SK-N-SH (cell line): ENCODE results near the gene CFI. TPM values are rescaled to one million over a fixed set of nuclear protein-coding genes. Genes with fewer than 3 reads are reported as not detected.

Source experiments
- CTCF ChIA-PET: fragments of 300-600, 350-600 bp; formaldehyde crosslinking; extraction: SDS; loops from one replicate; lab custom pipeline; 2021; lab: Yijun Ruan, JAX
- POLR2A ChIA-PET: fragments of 350-600 bp; sonication (Branson Sonifier 250); formaldehyde crosslinking; extraction: SDS; loops from one replicate; lab custom pipeline; 2020; ENCODE audit warnings: antibody characterized with exemption, inconsistent platforms; lab: Yijun Ruan, JAX
- DNase-seq: peaks from one replicate; pipeline ENCODE4 v3.0.0; 2012
- H2AFZ ChIP-seq: fragments of 200-600 bp; sonication (generic); 2 replicates; pipeline ENCODE4 v1.8.1; 2016; ENCODE audit warnings: antibody characterized with exemption, mild to moderate bottlenecking, low read depth
- H3F3A ChIP-seq: fragments of 200-600 bp; sonication (generic); replicated peaks from 2 replicates; pipeline ENCODE3; 2016; ENCODE audit warnings: antibody characterized with exemption, mild to moderate bottlenecking; ENCODE audit not compliant: insufficient read depth
- H3K27ac ChIP-seq, 2 experiments: fragments of 200-500 bp in 1 of 2; fragments of 200-600 bp in 1 of 2; sonication (Bioruptor generic) in 1 of 2; sonication (generic), shearing (Covaris generic) in 1 of 2; 2 replicates each; pipeline versions ENCODE4 v1.5.1 to v1.6.1; 2014 to 2016; ENCODE audit warnings: low read depth in 2 of 2, inconsistent platforms in 1 of 2, low read length in 1 of 2, mild to moderate bottlenecking in 1 of 2, mixed read lengths in 1 of 2
- H3K27me3 ChIP-seq: fragments of 200-600 bp; sonication (generic), shearing (Covaris generic); 2 replicates; pipeline ENCODE4 v1.6.1; 2016; ENCODE audit warnings: mixed run types; ENCODE audit not compliant: insufficient read depth
- H3K36me3 ChIP-seq, 2 experiments: fragments of 200-500 bp in 1 of 2; fragments of 200-600 bp in 1 of 2; sonication (Bioruptor generic) in 1 of 2; sonication (generic) in 1 of 2; replicated peaks in 1 of 2; 2 replicates each; pipeline versions ENCODE3 to v1.5.1; 2014 to 2016; ENCODE audit warnings: low read length in 1 of 2, mild to moderate bottlenecking in 1 of 2; ENCODE audit not compliant: insufficient read depth in 2 of 2, control insufficient read depth in 1 of 2
- H3K4me1 ChIP-seq, 2 experiments: fragments of 200-500 bp in 1 of 2; fragments of 200-600 bp in 1 of 2; sonication (Bioruptor generic) in 1 of 2; sonication (generic), shearing (Covaris generic) in 1 of 2; 2 replicates each; pipeline versions ENCODE4 v1.5.1 to v1.6.1; 2014 to 2016; ENCODE audit warnings: low read depth in 1 of 2, low read length in 1 of 2, mixed run types in 1 of 2; ENCODE audit not compliant: insufficient read depth in 2 of 2, control insufficient read depth in 1 of 2
- H3K4me2 ChIP-seq: fragments of 200-600 bp; sonication (generic), shearing (Covaris generic); 2 replicates; pipeline ENCODE4 v1.6.1; 2017; ENCODE audit warnings: mixed run types
- H3K4me3 ChIP-seq, 2 experiments: fragments of 200-500 bp in 1 of 2; fragments of 200-600 bp in 1 of 2; sonication (Bioruptor generic) in 1 of 2; sonication (generic), shearing (Covaris generic) in 1 of 2; 2 replicates each; pipeline versions ENCODE4 v1.5.1 to v1.8.1; 2014 to 2016; ENCODE audit warnings: low read depth in 2 of 2, inconsistent platforms in 1 of 2, low read length in 1 of 2, mild to moderate bottlenecking in 1 of 2, mixed read lengths in 1 of 2, moderate library complexity in 1 of 2
- H3K79me2 ChIP-seq: fragments of 200-600 bp; sonication (generic); 2 replicates; pipeline ENCODE4 v1.8.1; 2017; ENCODE audit warnings: mild to moderate bottlenecking; ENCODE audit not compliant: insufficient read depth
- H3K9ac ChIP-seq: fragments of 200-600 bp; sonication (generic); 2 replicates; pipeline ENCODE4 v1.6.1; 2017; ENCODE audit warnings: mixed run types
- H3K9me2 ChIP-seq: fragments of 200-600 bp; sonication (generic); 2 replicates; pipeline ENCODE4 v1.6.1; 2017; ENCODE audit warnings: mixed run types
- H3K9me3 ChIP-seq: fragments of 200-600 bp; sonication (generic); 2 replicates; pipeline ENCODE4 v1.6.1; 2017; ENCODE audit warnings: mixed run types, mild to moderate bottlenecking, moderate library complexity
- H4K20me1 ChIP-seq: fragments of 200-600 bp; sonication (generic); 2 replicates; pipeline ENCODE4 v1.6.1; 2017; ENCODE audit warnings: mild to moderate bottlenecking, mixed run types; ENCODE audit not compliant: insufficient read depth
- EP300 ChIP-seq, 2 experiments: IDR thresholded peaks; 2 replicates each; pipeline versions ENCODE4 v1.4.0 to v1.6.1; 2012; ENCODE audit warnings: borderline replicate concordance in 1 of 2, low read depth in 1 of 2, low read length in 1 of 2
- EZH2phosphoT487 ChIP-seq: fragments of 200-600 bp; sonication (generic); IDR thresholded peaks from 2 replicates; pipeline ENCODE4 v1.6.1; 2017; ENCODE audit warnings: low read depth, mixed run types, mild to moderate bottlenecking, antibody characterized with exemption, moderate library complexity, borderline replicate concordance
- FOXJ3 ChIP-seq: sonication (generic); formaldehyde crosslinking; IDR thresholded peaks from 2 replicates; pipeline ENCODE4 v1.5.1; 2020; ENCODE audit warnings: mild to moderate bottlenecking, missing genetic modification reagents
- FOXM1 ChIP-seq: IDR thresholded peaks from 2 replicates; pipeline ENCODE4 v1.4.0; 2012; ENCODE audit warnings: low read depth, mild to moderate bottlenecking
- GATA2 ChIP-seq: sonication (generic); formaldehyde crosslinking; IDR thresholded peaks from 2 replicates; pipeline ENCODE4 v1.5.0; 2020; ENCODE audit warnings: mild to moderate bottlenecking, missing genetic modification reagents
- MXI1 ChIP-seq: IDR thresholded peaks from 2 replicates; pipeline ENCODE4 v1.6.1; 2012; ENCODE audit warnings: mild to moderate bottlenecking, low read depth, low read length, improper control_type of control experiment
- NFIC ChIP-seq: IDR thresholded peaks from 2 replicates; pipeline ENCODE4 v1.4.0; 2012; ENCODE audit warnings: borderline replicate concordance
- NRF1 ChIP-seq: IDR thresholded peaks from 2 replicates; pipeline ENCODE4 v1.6.1; 2012; ENCODE audit warnings: low read depth, mild to moderate bottlenecking, low read length
- POLR2AphosphoS5 ChIP-seq: IDR thresholded peaks from 2 replicates; pipeline ENCODE4 v1.6.1; 2012; ENCODE audit warnings: low read depth, low read length
- RAD21 ChIP-seq: IDR thresholded peaks from 2 replicates; pipeline ENCODE4 v1.6.1; 2012; ENCODE audit warnings: mild to moderate bottlenecking, low read length
- RCOR1 ChIP-seq: fragments of 150-350 bp; IDR thresholded peaks from 2 replicates; pipeline ENCODE4 v1.6.1; 2017; ENCODE audit warnings: antibody characterized with exemption, low read length
- RFX5 ChIP-seq: IDR thresholded peaks from 2 replicates; pipeline ENCODE4 v1.6.1; 2012; ENCODE audit warnings: mild to moderate bottlenecking, improper control_type of control experiment, low read length
- SIN3A ChIP-seq: IDR thresholded peaks from 2 replicates; pipeline ENCODE4 v1.6.1; 2012; ENCODE audit warnings: low read depth, mild to moderate bottlenecking, low read length, moderate library complexity, borderline replicate concordance
- TAF1 ChIP-seq: IDR thresholded peaks from 2 replicates; pipeline ENCODE4 v1.6.1; 2012; ENCODE audit warnings: low read depth, mild to moderate bottlenecking, low read length, moderate library complexity, borderline replicate concordance
- WGBS: methylation state at CpG from one replicate; pipeline ENCODE4 v1.1.6; 2017; ENCODE audit warnings: low lambda C conversion rate; 5-methylcytosine and 5-hydroxymethylcytosine counted together
- polyA plus RNA-seq, 3 experiments: library from polyadenylated mRNA; depleted of rRNA; stranded (reverse); fragments of >200 nt; gene quantifications; 2 replicates each; pipeline ENCODE4 v1.2.3, GENCODE V29; 2012
- TF ChIP-seq, protein P1 (sequence below): fragments of 200-600 bp; sonication (generic); IDR thresholded peaks from 2 replicates; pipeline ENCODE4 v1.6.1; 2017; ENCODE audit warnings: antibody characterized with exemption, mild to moderate bottlenecking, moderate library complexity
- TF ChIP-seq, protein P2 (sequence below): IDR thresholded peaks from 2 replicates; pipeline ENCODE4; 2012
- TF ChIP-seq, protein P3 (sequence below): IDR thresholded peaks from 2 replicates; pipeline ENCODE4 v1.4.0; 2012; ENCODE audit warnings: low read depth, borderline replicate concordance

CFI gene
- polyA plus RNA-seq, 1 of the 3 experiments (the other 2 are of a cell fraction) = 19.6 TPM

- no peaks in the 10 kb centered on the region for H3K9me2 ChIP-seq
- DNase-seq = no peak
- H3K4me2 ChIP-seq = peak overlapping the region; percentile 92
- WGBS = 9% methylated on average over 21 of the region's 25 CpGs
- TF ChIP-seq MXI1 (no peak), GATA2 (CRISPR knock-in tag) (no peak), EZH2phosphoT487 (no peak), FOXM1 (no peak), FOXJ3 (CRISPR knock-in tag) (no peak), NRF1 (no peak), EP300 (IDR thresholded peaks at IDR 0.05; ENCODE audit: borderline replicate concordance in 1 of 2, low read depth in 1 of 2, low read length in 1 of 2) (no peak), RFX5 (no peak), RCOR1 (no peak), NFIC (no peak), POLR2AphosphoS5 (no peak), RAD21 (no peak), SIN3A (no peak), TAF1 (no peak)
- TF ChIP-seq, protein P1, sequence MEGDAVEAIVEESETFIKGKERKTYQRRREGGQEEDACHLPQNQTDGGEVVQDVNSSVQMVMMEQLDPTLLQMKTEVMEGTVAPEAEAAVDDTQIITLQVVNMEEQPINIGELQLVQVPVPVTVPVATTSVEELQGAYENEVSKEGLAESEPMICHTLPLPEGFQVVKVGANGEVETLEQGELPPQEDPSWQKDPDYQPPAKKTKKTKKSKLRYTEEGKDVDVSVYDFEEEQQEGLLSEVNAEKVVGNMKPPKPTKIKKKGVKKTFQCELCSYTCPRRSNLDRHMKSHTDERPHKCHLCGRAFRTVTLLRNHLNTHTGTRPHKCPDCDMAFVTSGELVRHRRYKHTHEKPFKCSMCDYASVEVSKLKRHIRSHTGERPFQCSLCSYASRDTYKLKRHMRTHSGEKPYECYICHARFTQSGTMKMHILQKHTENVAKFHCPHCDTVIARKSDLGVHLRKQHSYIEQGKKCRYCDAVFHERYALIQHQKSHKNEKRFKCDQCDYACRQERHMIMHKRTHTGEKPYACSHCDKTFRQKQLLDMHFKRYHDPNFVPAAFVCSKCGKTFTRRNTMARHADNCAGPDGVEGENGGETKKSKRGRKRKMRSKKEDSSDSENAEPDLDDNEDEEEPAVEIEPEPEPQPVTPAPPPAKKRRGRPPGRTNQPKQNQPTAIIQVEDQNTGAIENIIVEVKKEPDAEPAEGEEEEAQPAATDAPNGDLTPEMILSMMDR = no peak
- TF ChIP-seq, protein P2, sequence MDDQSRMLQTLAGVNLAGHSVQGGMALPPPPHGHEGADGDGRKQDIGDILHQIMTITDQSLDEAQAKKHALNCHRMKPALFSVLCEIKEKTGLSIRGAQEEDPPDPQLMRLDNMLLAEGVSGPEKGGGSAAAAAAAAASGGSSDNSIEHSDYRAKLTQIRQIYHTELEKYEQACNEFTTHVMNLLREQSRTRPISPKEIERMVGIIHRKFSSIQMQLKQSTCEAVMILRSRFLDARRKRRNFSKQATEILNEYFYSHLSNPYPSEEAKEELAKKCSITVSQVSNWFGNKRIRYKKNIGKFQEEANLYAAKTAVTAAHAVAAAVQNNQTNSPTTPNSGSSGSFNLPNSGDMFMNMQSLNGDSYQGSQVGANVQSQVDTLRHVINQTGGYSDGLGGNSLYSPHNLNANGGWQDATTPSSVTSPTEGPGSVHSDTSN = no peak
- TF ChIP-seq, protein P3, sequence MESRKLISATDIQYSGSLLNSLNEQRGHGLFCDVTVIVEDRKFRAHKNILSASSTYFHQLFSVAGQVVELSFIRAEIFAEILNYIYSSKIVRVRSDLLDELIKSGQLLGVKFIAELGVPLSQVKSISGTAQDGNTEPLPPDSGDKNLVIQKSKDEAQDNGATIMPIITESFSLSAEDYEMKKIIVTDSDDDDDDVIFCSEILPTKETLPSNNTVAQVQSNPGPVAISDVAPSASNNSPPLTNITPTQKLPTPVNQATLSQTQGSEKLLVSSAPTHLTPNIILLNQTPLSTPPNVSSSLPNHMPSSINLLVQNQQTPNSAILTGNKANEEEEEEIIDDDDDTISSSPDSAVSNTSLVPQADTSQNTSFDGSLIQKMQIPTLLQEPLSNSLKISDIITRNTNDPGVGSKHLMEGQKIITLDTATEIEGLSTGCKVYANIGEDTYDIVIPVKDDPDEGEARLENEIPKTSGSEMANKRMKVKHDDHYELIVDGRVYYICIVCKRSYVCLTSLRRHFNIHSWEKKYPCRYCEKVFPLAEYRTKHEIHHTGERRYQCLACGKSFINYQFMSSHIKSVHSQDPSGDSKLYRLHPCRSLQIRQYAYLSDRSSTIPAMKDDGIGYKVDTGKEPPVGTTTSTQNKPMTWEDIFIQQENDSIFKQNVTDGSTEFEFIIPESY = no peak
- peak overlapping the region; percentile 64 for H3K9ac ChIP-seq
- peaks cover 0 to 4% of the 10 kb centered on the region in 2 experiments; a peak in 2 of 4 replicates for H3K4me1 ChIP-seq
- H3K27ac ChIP-seq = no peak overlapping the region; a peak in 1 of 4 replicates
- peak overlapping the region; percentile 88 to 92 for H3K4me3 ChIP-seq
- peaks cover 17% of the 10 kb centered on the region for H3K79me2 ChIP-seq
- H4K20me1 ChIP-seq = no peaks in the 10 kb centered on the region
- H3F3A ChIP-seq = no peaks in the 10 kb centered on the region
- POLR2A ChIA-PET = no interaction called here
- CTCF ChIA-PET = interaction anchor here (1.0 kb wide), 1 partner anchor 92 kb away, joined by 4 read pairs; no protein-coding TSS in a partner anchor
- H3K9me3 ChIP-seq = no peaks in the 10 kb centered on the region
- H2AFZ ChIP-seq = peak overlapping the region; percentile 96
- H3K27me3 ChIP-seq = no peaks in the 10 kb centered on the region
- peaks cover 2 to 6% of the 10 kb centered on the region in 2 experiments for H3K36me3 ChIP-seq
Measured at GRCh38 chr4:109729117-109729717, 72.6 kb downstream of the CFI start.
